ENCODE results near the gene GPC5.

DNA sequence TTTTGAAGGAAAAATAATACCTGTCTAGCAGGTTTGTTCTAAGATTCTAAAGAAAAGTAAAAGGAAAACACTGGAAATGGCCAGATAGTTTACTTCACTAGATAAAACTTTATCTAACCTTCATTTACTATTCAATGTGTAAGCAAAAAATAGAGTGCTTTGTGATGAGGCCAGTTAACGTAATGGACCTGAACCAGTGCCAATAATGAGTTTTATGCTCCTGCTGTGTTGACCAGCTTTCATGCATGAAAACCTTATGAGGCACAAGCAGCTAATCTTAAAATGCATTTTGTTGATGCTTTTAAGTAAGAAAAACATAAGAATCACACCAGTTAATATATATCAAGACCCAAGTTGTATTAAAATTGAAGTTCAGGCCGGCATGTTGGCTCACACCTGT is 1211.0 kb downstream of the GPC5 start:
- TF ChIP-seq, protein P1, sequence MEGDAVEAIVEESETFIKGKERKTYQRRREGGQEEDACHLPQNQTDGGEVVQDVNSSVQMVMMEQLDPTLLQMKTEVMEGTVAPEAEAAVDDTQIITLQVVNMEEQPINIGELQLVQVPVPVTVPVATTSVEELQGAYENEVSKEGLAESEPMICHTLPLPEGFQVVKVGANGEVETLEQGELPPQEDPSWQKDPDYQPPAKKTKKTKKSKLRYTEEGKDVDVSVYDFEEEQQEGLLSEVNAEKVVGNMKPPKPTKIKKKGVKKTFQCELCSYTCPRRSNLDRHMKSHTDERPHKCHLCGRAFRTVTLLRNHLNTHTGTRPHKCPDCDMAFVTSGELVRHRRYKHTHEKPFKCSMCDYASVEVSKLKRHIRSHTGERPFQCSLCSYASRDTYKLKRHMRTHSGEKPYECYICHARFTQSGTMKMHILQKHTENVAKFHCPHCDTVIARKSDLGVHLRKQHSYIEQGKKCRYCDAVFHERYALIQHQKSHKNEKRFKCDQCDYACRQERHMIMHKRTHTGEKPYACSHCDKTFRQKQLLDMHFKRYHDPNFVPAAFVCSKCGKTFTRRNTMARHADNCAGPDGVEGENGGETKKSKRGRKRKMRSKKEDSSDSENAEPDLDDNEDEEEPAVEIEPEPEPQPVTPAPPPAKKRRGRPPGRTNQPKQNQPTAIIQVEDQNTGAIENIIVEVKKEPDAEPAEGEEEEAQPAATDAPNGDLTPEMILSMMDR (IDR thresholded peaks at IDR 0.05) = no peak
- no peak for TF ChIP-seq POLR2A (IDR thresholded peaks at IDR 0.05)
